ENCODE data around the gene FCGBP. TPM values are rescaled to one million over a fixed set of nuclear protein-coding genes. Genes with fewer than 3 reads are reported as not detected.

FCGBP gene
- total and polyA plus RNA-seq, 2 of the 4 experiments (the other 2 are of a cell fraction) = under 0.01 to 0.03 TPM

- no TSS peak for BruUV-seq (replicated peaks)
- in situ Hi-C loops (cut with MboI; ENCODE audit: low sequenced_read_pairs) = no loop called here
These were observed 9.2 kb upstream of the FCGBP start for GRCh38 chr19:39943586-39943985.

More at GRCh38 chr19:39943586-39943985, 9.2 kb upstream of the FCGBP start:
- intact Hi-C loops (cut with micrococcal nuclease) = no loop called here
- WGBS, 2 experiments (ENCODE audit: extremely low coverage in 2 of 2, insufficient read length in 1 of 2) = no CpG with 5 or more reads among the region's 7 CpGs
- H3K4me3 ChIP-seq (ENCODE audit: insufficient read depth, low read depth, low read length) = no peak overlapping the region
- no peak overlapping the region for H4K8ac ChIP-seq (ENCODE audit: low read depth in 2 of 2, low read length in 2 of 2)
- no peak for TF ChIP-seq CTCF (conservative IDR thresholded peaks at IDR 0.05; ENCODE audit: low read depth, low read length)
- TF ChIP-seq NFE2L2 (IDR thresholded peaks at IDR 0.05; ENCODE audit: low read depth, low read length) = no peak
- TF ChIP-seq POLR2A (IDR thresholded peaks at IDR 0.05; ENCODE audit: low read depth, low read length) = no peak
- no peak for TF ChIP-seq RFX5 (IDR thresholded peaks at IDR 0.05; ENCODE audit: low read depth, low read length)
- TF ChIP-seq CHD1 (IDR thresholded peaks at IDR 0.05; ENCODE audit: low read depth, low read length) = no peak
- no peak for TF ChIP-seq RCOR1 (IDR thresholded peaks at IDR 0.05; ENCODE audit: insufficient replicate concordance, low read length)
- TF ChIP-seq, protein P1, sequence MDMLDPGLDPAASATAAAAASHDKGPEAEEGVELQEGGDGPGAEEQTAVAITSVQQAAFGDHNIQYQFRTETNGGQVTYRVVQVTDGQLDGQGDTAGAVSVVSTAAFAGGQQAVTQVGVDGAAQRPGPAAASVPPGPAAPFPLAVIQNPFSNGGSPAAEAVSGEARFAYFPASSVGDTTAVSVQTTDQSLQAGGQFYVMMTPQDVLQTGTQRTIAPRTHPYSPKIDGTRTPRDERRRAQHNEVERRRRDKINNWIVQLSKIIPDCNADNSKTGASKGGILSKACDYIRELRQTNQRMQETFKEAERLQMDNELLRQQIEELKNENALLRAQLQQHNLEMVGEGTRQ (IDR thresholded peaks at IDR 0.05; ENCODE audit: low read depth, low read length) = no peak
- no peak for TF ChIP-seq MXI1 (IDR thresholded peaks at IDR 0.05; ENCODE audit: borderline replicate concordance, low read depth, low read length)
- no peak for TF ChIP-seq SMC3 (IDR thresholded peaks at IDR 0.05; ENCODE audit: low read depth, low read length)
- TF ChIP-seq, protein P2, sequence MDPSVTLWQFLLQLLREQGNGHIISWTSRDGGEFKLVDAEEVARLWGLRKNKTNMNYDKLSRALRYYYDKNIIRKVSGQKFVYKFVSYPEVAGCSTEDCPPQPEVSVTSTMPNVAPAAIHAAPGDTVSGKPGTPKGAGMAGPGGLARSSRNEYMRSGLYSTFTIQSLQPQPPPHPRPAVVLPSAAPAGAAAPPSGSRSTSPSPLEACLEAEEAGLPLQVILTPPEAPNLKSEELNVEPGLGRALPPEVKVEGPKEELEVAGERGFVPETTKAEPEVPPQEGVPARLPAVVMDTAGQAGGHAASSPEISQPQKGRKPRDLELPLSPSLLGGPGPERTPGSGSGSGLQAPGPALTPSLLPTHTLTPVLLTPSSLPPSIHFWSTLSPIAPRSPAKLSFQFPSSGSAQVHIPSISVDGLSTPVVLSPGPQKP (IDR thresholded peaks at IDR 0.05; ENCODE audit: borderline replicate concordance, low read depth, low read length) = no peak
- TF ChIP-seq BHLHE40 (IDR thresholded peaks at IDR 0.05; ENCODE audit: low read depth, low read length) = no peak
- no peak for TF ChIP-seq RAD21 (IDR thresholded peaks at IDR 0.05; ENCODE audit: low read length)
- no peak for TF ChIP-seq CEBPB (IDR thresholded peaks at IDR 0.05; ENCODE audit: low read depth, low read length)
- no peak for TF ChIP-seq MAFK (IDR thresholded peaks at IDR 0.05; ENCODE audit: low read depth, low read length)
- no peak for TF ChIP-seq FOS (IDR thresholded peaks at IDR 0.05; ENCODE audit: low read depth, low read length)
- H3K4ac ChIP-seq (ENCODE audit: low read depth, low read length) = no peak overlapping the region
- no peaks in the 10 kb centered on the region for H3K27me3 ChIP-seq (ENCODE audit: control insufficient read depth, insufficient read depth, low read length)
- ChIA-PET POLR2A (ENCODE audit: unreplicated experiment) (no interaction called here), CTCF (no interaction called here)
- H2BK20ac ChIP-seq (ENCODE audit: low read depth, low read length) = no peak overlapping the region
- H3K56ac ChIP-seq (ENCODE audit: extremely low read depth, insufficient read depth, low read length) = no peak overlapping the region
- no peak for DNase-seq
- H3K23ac ChIP-seq (ENCODE audit: low read depth, low read length) = no peak overlapping the region
- no peaks in the 10 kb centered on the region for H3K9me3 ChIP-seq (ENCODE audit: control insufficient read depth, insufficient read depth, low read length)
- H2BK5ac ChIP-seq (ENCODE audit: low read depth, low read length, poor library complexity, severe bottlenecking) = no peak overlapping the region
- no peak overlapping the region for H2BK15ac ChIP-seq (ENCODE audit: low read depth, low read length)
- H3K4me2 ChIP-seq (ENCODE audit: low read depth, low read length) = no peak overlapping the region
- no peak overlapping the region for H2BK120ac ChIP-seq (ENCODE audit: low read depth, low read length)
- H3K27ac ChIP-seq (ENCODE audit: insufficient read depth, low read length) = no peak overlapping the region
- ATAC-seq (ENCODE audit: low read depth) = no peak
- H3K18ac ChIP-seq (ENCODE audit: low read depth, low read length) = no peak overlapping the region
- no peak overlapping the region for H2AK5ac ChIP-seq (ENCODE audit: low read depth, low read length)
- H4K91ac ChIP-seq (ENCODE audit: insufficient read depth, low read depth, low read length) = no peak overlapping the region
- dilution Hi-C loops (cut with HindIII; ENCODE audit: low sequenced_read_pairs, unreplicated experiment) = no loop called here
- no peak overlapping the region for H3K14ac ChIP-seq (replicated peaks; ENCODE audit: low read depth, low read length)
- H2AFZ ChIP-seq (replicated peaks; ENCODE audit: low read length, poor library complexity) = no peak overlapping the region
- H3K9ac ChIP-seq (ENCODE audit: low read depth, low read length) = no peak overlapping the region
- no peaks in the 10 kb centered on the region for H3K9me1 ChIP-seq (ENCODE audit: insufficient read depth, low read length)
- no peak overlapping the region for H4K5ac ChIP-seq (ENCODE audit: low read depth, low read length)
- no peaks in the 10 kb centered on the region for H3K4me1 ChIP-seq (ENCODE audit: control insufficient read depth, insufficient read depth, low read length)
- no peak overlapping the region for H2AK9ac ChIP-seq (replicated peaks; ENCODE audit: low read depth, low read length, poor library complexity)
- no peaks in the 10 kb centered on the region for H3K36me3 ChIP-seq (ENCODE audit: control insufficient read depth, insufficient read depth, low read length)
- no peaks in the 10 kb centered on the region for H4K20me1 ChIP-seq (ENCODE audit: insufficient read depth, low read length)
- no peaks in the 10 kb centered on the region for H3K79me1 ChIP-seq (ENCODE audit: low read depth in 1 of 2, low read length in 2 of 2)

Data from IMR-90 (cell line).